ENCODE measurements around the gene SHISA5.

- TF ChIP-seq FOXA1 (IDR thresholded peaks at IDR 0.05), result no peak
- TF ChIP-seq BHLHE40 (IDR thresholded peaks at IDR 0.05; ENCODE audit: borderline replicate concordance), result no peak
These were observed 72.5 kb downstream of the SHISA5 start for GRCh38 chr3:48431224-48432029.
